Common myeloid progenitor, CD34-positive (primary cell): ENCODE measurements around the gene RESF1.
A peak's percentile ranks its signal among the peaks of the same experiment; 100 is the strongest.

Experiments
- CTCF ChIA-PET: fragments of 350-600 bp; sonication (Branson Sonifier 250); formaldehyde crosslinking; loops from one replicate; lab custom pipeline; 2021; ENCODE audit warnings: antibody characterized with exemption; lab: Charles Lee
- POLR2A ChIA-PET: fragments of 350-600 bp; sonication (Branson Sonifier 250); formaldehyde crosslinking; loops from one replicate; lab custom pipeline; 2021; ENCODE audit warnings: antibody characterized with exemption; lab: Charles Lee
- DNase-seq, 3 donors: peaks; one replicate each; pipeline versions ENCODE4 v3.0.0 to v3.0.0-alpha.2; 2013
- H3K27ac ChIP-seq, 2 experiments: 1 replicate in 1 of 2; 2 replicates in 1 of 2; pipeline ENCODE4 v1.7.0; 2013; ENCODE audit warnings: inconsistent platforms in 2 of 2, low read length in 2 of 2, mild to moderate bottlenecking in 2 of 2, low read depth in 1 of 2, moderate library complexity in 1 of 2; ENCODE audit not compliant: severe bottlenecking in 2 of 2, insufficient read depth in 1 of 2, poor library complexity in 1 of 2
- H3K27me3 ChIP-seq, 5 experiments: replicated peaks in 2 of 5; 1 replicate in 3 of 5; 2 replicates in 2 of 5; pipeline versions ENCODE4 v1.6.1 to v1.7.0; 2013; ENCODE audit warnings: low read length in 4 of 5, mild to moderate bottlenecking in 2 of 5, moderate library complexity in 2 of 5, inconsistent platforms in 1 of 5; ENCODE audit not compliant: insufficient read depth in 5 of 5, control insufficient read depth in 4 of 5
- H3K36me3 ChIP-seq, 4 experiments: 1 replicate in 2 of 4; 2 replicates in 2 of 4; pipeline versions ENCODE4 v1.6.1 to v1.7.0; 2013; ENCODE audit warnings: low read length in 3 of 4, control low read depth in 1 of 4, mild to moderate bottlenecking in 1 of 4; ENCODE audit not compliant: control insufficient read depth in 4 of 4, insufficient read depth in 4 of 4
- H3K4me1 ChIP-seq, 4 experiments: 1 replicate in 3 of 4; 2 replicates in 1 of 4; pipeline versions ENCODE4 v1.6.1 to v1.7.1; 2013; ENCODE audit warnings: low read length in 3 of 4, mild to moderate bottlenecking in 3 of 4, control low read depth in 1 of 4, inconsistent platforms in 1 of 4, moderate library complexity in 1 of 4; ENCODE audit not compliant: control insufficient read depth in 4 of 4, insufficient read depth in 4 of 4; ENCODE audit errors: control extremely low read depth in 1 of 4
- H3K4me3 ChIP-seq, 7 experiments: 1 replicate in 4 of 7; 2 replicates in 3 of 7; pipeline versions ENCODE4 v1.5.1 to v1.7.0; 2013; ENCODE audit warnings: mild to moderate bottlenecking in 7 of 7, low read length in 6 of 7, moderate library complexity in 6 of 7, inconsistent platforms in 2 of 7, low read depth in 2 of 7, control low read depth in 1 of 7; ENCODE audit not compliant: insufficient read depth in 4 of 7, control insufficient read depth in 1 of 7; ENCODE audit errors: extremely low read depth in 1 of 7
- H3K9me3 ChIP-seq, 5 experiments: 1 replicate in 4 of 5; 2 replicates in 1 of 5; pipeline versions ENCODE4 v1.6.1 to v1.7.1; 2013; ENCODE audit warnings: low read length in 4 of 5, mild to moderate bottlenecking in 2 of 5, inconsistent platforms in 1 of 5, low read depth in 1 of 5, moderate library complexity in 1 of 5; ENCODE audit not compliant: control insufficient read depth in 4 of 5, insufficient read depth in 2 of 5; ENCODE audit errors: control extremely low read depth in 1 of 5
- WGBS: methylation state at CpG from one replicate; pipeline ENCODE4 v1.1.5; 2013; ENCODE audit not compliant: insufficient coverage; 5-methylcytosine and 5-hydroxymethylcytosine counted together

RESF1 gene

DNA sequence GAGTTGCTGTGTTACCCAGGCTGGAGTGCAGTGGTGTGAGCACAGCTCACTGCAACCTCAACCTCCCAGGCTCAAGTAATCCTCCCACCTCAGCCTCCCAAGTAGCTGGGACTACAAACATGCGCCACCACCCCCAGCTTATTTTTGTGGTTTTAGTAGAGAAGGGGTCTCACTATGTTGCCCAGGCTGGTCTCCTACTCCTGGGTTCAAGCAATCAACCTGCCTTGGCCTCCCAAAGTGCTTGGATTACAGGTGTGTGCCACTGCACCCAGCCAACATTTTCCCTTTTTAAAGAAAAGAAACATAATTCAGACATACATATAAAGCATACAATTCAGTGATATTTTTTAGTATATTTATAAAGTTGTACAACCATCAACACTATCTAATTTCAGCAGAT, 44.4 kb downstream of the RESF1 start:
- WGBS = 100% methylated on average over 1 of the region's 1 CpG
- Histone ChIP-seq H3K36me3 (peaks cover 2 to 10% (median 6%) of the 10 kb centered on the region in 4 experiments), H3K27ac (no peak overlapping the region), H3K4me3 (no peak overlapping the region), H3K27me3 (peaks cover 0 to 2% (median 0%) of the 10 kb centered on the region in 5 experiments), H3K4me1 (peaks cover 0 to 10% (median 3%) of the 10 kb centered on the region in 4 experiments), H3K9me3 (no peaks in the 10 kb centered on the region)
- no peak for DNase-seq
- POLR2A ChIA-PET = no interaction called here
- CTCF ChIA-PET = interaction anchor here (1.5 kb wide), 1 partner anchor 20 kb away, joined by 4 read pairs; no protein-coding TSS in a partner anchor

DNA sequence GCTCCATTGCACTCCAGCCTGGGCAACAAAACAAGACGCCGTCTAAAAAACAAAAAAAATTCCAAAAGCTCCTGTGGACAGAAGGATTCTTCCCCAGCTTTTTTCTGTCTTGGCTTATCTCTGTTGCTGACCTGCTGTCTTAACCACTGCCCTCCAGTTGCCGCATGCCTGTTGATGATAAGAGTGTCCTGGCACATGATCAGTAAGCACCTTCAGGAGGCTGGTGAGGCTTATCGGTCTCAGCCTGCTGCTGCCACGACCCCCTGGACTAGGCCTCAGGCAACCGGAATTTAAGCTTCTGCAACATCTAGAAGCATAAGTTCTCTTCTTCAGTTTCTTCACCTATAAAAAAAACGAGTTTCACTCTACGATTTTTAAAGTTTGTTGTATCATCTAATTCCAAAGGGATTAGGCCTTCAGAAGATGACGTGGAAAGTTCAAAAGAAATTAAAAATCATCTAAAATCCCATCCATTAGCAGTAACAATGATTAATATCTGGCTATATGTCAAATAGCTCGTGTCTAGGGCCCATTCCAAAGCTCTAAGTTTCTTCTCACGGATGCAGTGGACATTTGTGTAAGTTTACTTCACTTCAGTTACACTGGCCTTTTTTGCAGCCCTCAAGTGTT, 46.4 kb downstream of the RESF1 start:
- CTCF ChIA-PET = interaction anchor here (0.5 to 1.0 kb wide), 3 partner anchors 10 to 300 kb away, joined by 3 to 4 read pairs (median 4); no protein-coding TSS in a partner anchor
- H3K4me3 ChIP-seq = peak overlapping the region in 3 of 7 experiments; percentile 4 to 33 (median 16)
- DNase-seq = peak; percentile 91 to 97 (median 92)
- POLR2A ChIA-PET = interaction anchor here (1.0 to 1.9 kb wide), 2 partner anchors 26 to 260 kb away, joined by 4 read pairs; no protein-coding TSS in a partner anchor
- H3K36me3 ChIP-seq = peaks cover 2 to 5% (median 3%) of the 10 kb centered on the region in 4 experiments
- peaks cover 0 to 10% (median 3%) of the 10 kb centered on the region in 4 experiments for H3K4me1 ChIP-seq
- H3K27ac ChIP-seq = peak overlapping the region in 1 of 2 experiments; percentile 59
- no peaks in the 10 kb centered on the region for H3K9me3 ChIP-seq
- H3K27me3 ChIP-seq = peaks cover 0 to 4% (median under 1%) of the 10 kb centered on the region in 5 experiments
- 44% methylated on average over 7 of the region's 11 CpGs for WGBS
